Measurements from ENCODE around the gene HIF3A. TPM values are rescaled to one million over a fixed set of nuclear protein-coding genes. Genes with fewer than 3 reads are reported as not detected.

Gene HIF3A
- total RNA-seq, 1 experiment from 2014 or later = not detected

- Mint-ChIP-seq H3K4me1 (ENCODE audit: insufficient read depth, unreplicated experiment) (no peaks in the 10 kb centered on the region), H3K4me3 (ENCODE audit: unreplicated experiment) (no peak overlapping the region), H3K9me3 (ENCODE audit: unreplicated experiment) (no peaks in the 10 kb centered on the region), H3K36me3 (ENCODE audit: insufficient read depth, unreplicated experiment) (peaks cover 5% of the 10 kb centered on the region), H3K27ac (ENCODE audit: low read depth, unreplicated experiment) (no peak overlapping the region), H3K27me3 (ENCODE audit: insufficient read depth, unreplicated experiment) (peaks cover 19% of the 10 kb centered on the region)
- TF ChIP-seq, protein P1, sequence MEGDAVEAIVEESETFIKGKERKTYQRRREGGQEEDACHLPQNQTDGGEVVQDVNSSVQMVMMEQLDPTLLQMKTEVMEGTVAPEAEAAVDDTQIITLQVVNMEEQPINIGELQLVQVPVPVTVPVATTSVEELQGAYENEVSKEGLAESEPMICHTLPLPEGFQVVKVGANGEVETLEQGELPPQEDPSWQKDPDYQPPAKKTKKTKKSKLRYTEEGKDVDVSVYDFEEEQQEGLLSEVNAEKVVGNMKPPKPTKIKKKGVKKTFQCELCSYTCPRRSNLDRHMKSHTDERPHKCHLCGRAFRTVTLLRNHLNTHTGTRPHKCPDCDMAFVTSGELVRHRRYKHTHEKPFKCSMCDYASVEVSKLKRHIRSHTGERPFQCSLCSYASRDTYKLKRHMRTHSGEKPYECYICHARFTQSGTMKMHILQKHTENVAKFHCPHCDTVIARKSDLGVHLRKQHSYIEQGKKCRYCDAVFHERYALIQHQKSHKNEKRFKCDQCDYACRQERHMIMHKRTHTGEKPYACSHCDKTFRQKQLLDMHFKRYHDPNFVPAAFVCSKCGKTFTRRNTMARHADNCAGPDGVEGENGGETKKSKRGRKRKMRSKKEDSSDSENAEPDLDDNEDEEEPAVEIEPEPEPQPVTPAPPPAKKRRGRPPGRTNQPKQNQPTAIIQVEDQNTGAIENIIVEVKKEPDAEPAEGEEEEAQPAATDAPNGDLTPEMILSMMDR (IDR thresholded peaks at IDR 0.05; ENCODE audit: unreplicated experiment) = no peak
- no peak for DNase-seq (ENCODE audit: unreplicated experiment)
- intact Hi-C loops (cut with micrococcal nuclease) = no loop called here
- no TSS peak for BruUV-seq (replicated peaks)
- ChIA-PET CTCF (interaction anchor here (0.6 to 4.4 kb wide), 10 partner anchors 15 to 208 kb away, joined by 3 to 33 read pairs (median 4); no protein-coding TSS in a partner anchor), POLR2A (no interaction called here)
Observed at GRCh38 chr19:46279177-46279576, 17.7 kb upstream of the HIF3A start.

GRCh38 chr19:46283771-46284170 is 13.1 kb upstream of the HIF3A start:
- Mint-ChIP-seq H3K4me3 (ENCODE audit: unreplicated experiment) (no peak overlapping the region), H3K9me3 (ENCODE audit: unreplicated experiment) (no peaks in the 10 kb centered on the region), H3K4me1 (ENCODE audit: insufficient read depth, unreplicated experiment) (peaks cover 4% of the 10 kb centered on the region), H3K27me3 (ENCODE audit: insufficient read depth, unreplicated experiment) (no peaks in the 10 kb centered on the region), H3K36me3 (ENCODE audit: insufficient read depth, unreplicated experiment) (no peaks in the 10 kb centered on the region), H3K27ac (ENCODE audit: low read depth, unreplicated experiment) (no peak overlapping the region)
- no TSS peak for BruUV-seq (replicated peaks)
- CTCF ChIA-PET = interaction anchor here (0.6 to 4.4 kb wide), 3 partner anchors 34 to 75 kb away, joined by 3 to 23 read pairs (median 3); no protein-coding TSS in a partner anchor
- intact Hi-C loops (cut with micrococcal nuclease) = no loop called here
- POLR2A ChIA-PET = interaction anchor here (1.9 kb wide), 1 partner anchor 17 kb away, joined by 5 read pairs; no protein-coding TSS in a partner anchor
- no peak for DNase-seq (ENCODE audit: unreplicated experiment)
- TF ChIP-seq, protein P1 (IDR thresholded peaks at IDR 0.05; ENCODE audit: unreplicated experiment) = no peak

- no TSS peak for BruUV-seq (replicated peaks)
- intact Hi-C loops (cut with micrococcal nuclease) = no loop called here
- no peak overlapping the region for H3K27ac Mint-ChIP-seq (ENCODE audit: low read depth, unreplicated experiment)
- no peak overlapping the region for H3K4me3 Mint-ChIP-seq (ENCODE audit: unreplicated experiment)
- H3K9me3 Mint-ChIP-seq (ENCODE audit: unreplicated experiment) = no peaks in the 10 kb centered on the region
- ChIA-PET CTCF (interaction anchor here (0.6 to 1.0 kb wide), 3 partner anchors 13 to 272 kb away, joined by 3 to 4 read pairs (median 3); partner anchors contain the start of gene PPP5C), POLR2A (no interaction called here)
- H3K27me3 Mint-ChIP-seq (ENCODE audit: insufficient read depth, unreplicated experiment) = no peaks in the 10 kb centered on the region
- TF ChIP-seq, protein P1 (IDR thresholded peaks at IDR 0.05; ENCODE audit: unreplicated experiment) = no peak
- no peaks in the 10 kb centered on the region for H3K36me3 Mint-ChIP-seq (ENCODE audit: insufficient read depth, unreplicated experiment)
- DNase-seq (ENCODE audit: unreplicated experiment) = no peak
- peaks cover 13% of the 10 kb centered on the region for H3K4me1 Mint-ChIP-seq (ENCODE audit: insufficient read depth, unreplicated experiment)
Observed at GRCh38 chr19:46284635-46285034, 12.2 kb upstream of the HIF3A start.

DNA sequence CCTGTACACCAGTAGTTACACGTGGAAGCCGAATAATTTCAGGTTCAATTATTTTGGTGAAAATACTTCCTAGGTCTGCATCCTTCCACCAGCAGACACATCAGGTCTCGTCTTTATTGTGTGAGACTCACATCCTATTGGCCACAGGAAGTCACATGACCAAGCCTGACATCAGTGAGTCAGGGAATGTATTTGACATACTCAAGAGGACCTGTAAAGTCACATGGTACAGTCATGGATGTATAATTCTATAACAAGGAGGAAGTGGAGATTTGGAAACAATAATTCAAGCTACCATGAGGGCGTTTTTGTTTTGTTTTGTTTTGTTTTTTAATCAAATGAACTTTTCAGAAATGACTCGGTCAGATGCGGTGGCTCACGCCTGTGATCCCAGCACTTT is 9.3 kb upstream of the HIF3A start:
- Mint-ChIP-seq H3K4me3 (ENCODE audit: unreplicated experiment) (no peak overlapping the region), H3K9me3 (ENCODE audit: unreplicated experiment) (no peaks in the 10 kb centered on the region), H3K27me3 (ENCODE audit: insufficient read depth, unreplicated experiment) (no peaks in the 10 kb centered on the region), H3K27ac (ENCODE audit: low read depth, unreplicated experiment) (no peak overlapping the region), H3K36me3 (ENCODE audit: insufficient read depth, unreplicated experiment) (no peaks in the 10 kb centered on the region), H3K4me1 (ENCODE audit: insufficient read depth, unreplicated experiment) (peaks cover 17% of the 10 kb centered on the region)
- ChIA-PET POLR2A (interaction anchor here (0.8 to 3.1 kb wide), 2 partner anchors 63 to 107 kb away, joined by 3 to 15 read pairs; no protein-coding TSS in a partner anchor), CTCF (interaction anchor here (1.2 to 1.3 kb wide), 2 partner anchors 22 to 209 kb away, joined by 3 to 4 read pairs; no protein-coding TSS in a partner anchor)
- no TSS peak for BruUV-seq (replicated peaks)
- TF ChIP-seq, protein P1 (IDR thresholded peaks at IDR 0.05; ENCODE audit: unreplicated experiment) = no peak
- intact Hi-C loops (cut with micrococcal nuclease) = no loop called here
- DNase-seq (ENCODE audit: unreplicated experiment) = no peak

Measured in MCF 10A (cell line).